ENCODE data around the gene CREBL2.

The CREBL2 gene

DNA sequence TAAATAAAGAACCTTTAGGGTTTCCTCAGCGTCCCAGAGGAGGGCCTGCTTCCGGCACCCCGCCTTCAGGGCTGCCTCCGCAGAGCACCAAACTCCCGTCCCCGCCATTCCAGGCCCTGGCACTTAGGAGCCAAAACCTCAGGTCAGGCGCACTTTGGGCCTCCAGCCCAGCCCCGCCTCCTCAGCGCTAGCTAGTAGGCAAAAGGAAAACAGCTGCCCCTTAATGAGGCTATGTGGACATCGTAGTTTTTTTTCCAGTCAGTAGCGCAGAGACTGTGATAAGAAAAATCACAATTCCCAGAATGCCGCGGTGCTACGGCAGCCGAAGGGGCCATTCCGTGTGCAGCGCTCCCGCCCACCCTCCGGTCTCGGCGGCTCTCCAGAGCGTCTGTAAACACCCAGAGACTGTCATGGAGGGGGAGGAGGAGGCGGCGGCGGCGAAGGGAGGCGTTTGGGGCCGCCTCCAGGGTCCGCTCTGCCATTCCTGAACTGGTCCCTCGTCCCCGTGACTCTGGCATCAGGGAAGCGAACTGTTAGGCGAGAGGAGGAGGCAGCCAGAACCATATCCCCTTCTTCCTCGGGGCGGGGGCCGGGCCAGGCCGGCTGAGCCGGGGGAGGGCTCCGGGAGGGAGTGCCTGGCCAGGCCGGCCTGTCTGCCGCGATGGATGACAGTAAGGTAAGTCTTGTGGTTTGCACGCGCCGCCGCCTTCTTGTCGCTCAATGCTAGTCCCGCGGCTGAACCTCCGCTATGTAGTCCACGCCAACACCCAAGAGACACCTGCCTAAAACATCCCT, at the start of gene CREBL2:
TSS of gene CREBL2 (plus strand) at position 365 of the 795 bp plus-strand sequence. CDS start at position 662, 297 bp downstream.
- H3K27me3 ChIP-seq (ENCODE audit: control insufficient read depth, low read length), result no peaks in the 10 kb centered on the region
- peak within 1 kb of the TSS; percentile 96 for H3K4me2 ChIP-seq (ENCODE audit: low read length)
- TF ChIP-seq, protein P1, sequence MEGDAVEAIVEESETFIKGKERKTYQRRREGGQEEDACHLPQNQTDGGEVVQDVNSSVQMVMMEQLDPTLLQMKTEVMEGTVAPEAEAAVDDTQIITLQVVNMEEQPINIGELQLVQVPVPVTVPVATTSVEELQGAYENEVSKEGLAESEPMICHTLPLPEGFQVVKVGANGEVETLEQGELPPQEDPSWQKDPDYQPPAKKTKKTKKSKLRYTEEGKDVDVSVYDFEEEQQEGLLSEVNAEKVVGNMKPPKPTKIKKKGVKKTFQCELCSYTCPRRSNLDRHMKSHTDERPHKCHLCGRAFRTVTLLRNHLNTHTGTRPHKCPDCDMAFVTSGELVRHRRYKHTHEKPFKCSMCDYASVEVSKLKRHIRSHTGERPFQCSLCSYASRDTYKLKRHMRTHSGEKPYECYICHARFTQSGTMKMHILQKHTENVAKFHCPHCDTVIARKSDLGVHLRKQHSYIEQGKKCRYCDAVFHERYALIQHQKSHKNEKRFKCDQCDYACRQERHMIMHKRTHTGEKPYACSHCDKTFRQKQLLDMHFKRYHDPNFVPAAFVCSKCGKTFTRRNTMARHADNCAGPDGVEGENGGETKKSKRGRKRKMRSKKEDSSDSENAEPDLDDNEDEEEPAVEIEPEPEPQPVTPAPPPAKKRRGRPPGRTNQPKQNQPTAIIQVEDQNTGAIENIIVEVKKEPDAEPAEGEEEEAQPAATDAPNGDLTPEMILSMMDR (IDR thresholded peaks at IDR 0.05; ENCODE audit: low read depth, low read length, poor library complexity, severe bottlenecking), result no peak
- TF ChIP-seq EZH2phosphoT487 (IDR thresholded peaks at IDR 0.05; ENCODE audit: borderline replicate concordance, low read length), result no peak
- H3K4me1 ChIP-seq (ENCODE audit: control insufficient read depth, low read length), result peaks cover 28% of the 10 kb centered on the region
- no peaks in the 10 kb centered on the region for H3K9me2 ChIP-seq (replicated peaks; ENCODE audit: control insufficient read depth, low read length)
- H3K4me3 ChIP-seq (ENCODE audit: low read length), result peak within 1 kb of the TSS; percentile 78
- peaks cover 6% of the 10 kb centered on the region; the same call in 1 of the 2 replicates for H3F3A ChIP-seq (ENCODE audit: control insufficient read depth, insufficient read depth)
- H3K27ac ChIP-seq (ENCODE audit: low read depth, low read length), result peak within 1 kb of the TSS; percentile 63
- no peaks in the 10 kb centered on the region for H4K20me1 ChIP-seq (ENCODE audit: control insufficient read depth, insufficient read depth, low read depth, low read length)
- H3K36me3 ChIP-seq (ENCODE audit: control insufficient read depth, low read length), result no peaks in the 10 kb centered on the region
- no peaks in the 10 kb centered on the region for H3K9me3 ChIP-seq (ENCODE audit: control insufficient read depth, insufficient read depth, low read length)
- peaks cover 8% of the 10 kb centered on the region for H3K79me2 ChIP-seq (ENCODE audit: control insufficient read depth, low read length)

- Histone ChIP-seq H3K9me2 (replicated peaks; ENCODE audit: control insufficient read depth, low read length) (no peaks in the 10 kb centered on the region), H3K4me1 (ENCODE audit: control insufficient read depth, low read length) (peaks cover 23% of the 10 kb centered on the region), H3K79me2 (ENCODE audit: control insufficient read depth, low read length) (no peaks in the 10 kb centered on the region), H4K20me1 (ENCODE audit: control insufficient read depth, insufficient read depth, low read depth, low read length) (0 out of 2 replicates have a peak, but pooled peaks cover 4% of the 10 kb centered on the region), H3K4me2 (ENCODE audit: low read length) (peak overlapping the region; percentile 67), H3K27ac (ENCODE audit: low read depth, low read length) (no peak overlapping the region), H3K9me3 (ENCODE audit: control insufficient read depth, insufficient read depth, low read length) (no peaks in the 10 kb centered on the region), H3K36me3 (ENCODE audit: control insufficient read depth, low read length) (no peaks in the 10 kb centered on the region), H3K4me3 (ENCODE audit: low read length) (peak overlapping the region; percentile 71), H3F3A (ENCODE audit: control insufficient read depth, insufficient read depth) (peaks cover 21% of the 10 kb centered on the region), H3K27me3 (ENCODE audit: control insufficient read depth, low read length) (peaks cover 38% of the 10 kb centered on the region)
- TF ChIP-seq EZH2phosphoT487 (IDR thresholded peaks at IDR 0.05; ENCODE audit: borderline replicate concordance, low read length), result no peak
- TF ChIP-seq, protein P1 (IDR thresholded peaks at IDR 0.05; ENCODE audit: low read depth, low read length, poor library complexity, severe bottlenecking), result no peak
Measured at GRCh38 chr12:12562016-12562483, 49.6 kb upstream of the CREBL2 start.

- H3K4me3 ChIP-seq (ENCODE audit: low read length), result peak within 1 kb of the TSS; percentile 71
- H3K9me2 ChIP-seq (replicated peaks; ENCODE audit: control insufficient read depth, low read length), result no peaks in the 10 kb centered on the region
- H3K9me3 ChIP-seq (ENCODE audit: control insufficient read depth, insufficient read depth, low read length), result no peaks in the 10 kb centered on the region
- H3K79me2 ChIP-seq (ENCODE audit: control insufficient read depth, low read length), result no peaks in the 10 kb centered on the region
- peak within 1 kb of the TSS; percentile 67 for H3K4me2 ChIP-seq (ENCODE audit: low read length)
- 0 out of 2 replicates have a peak, but pooled peaks have one; percentile 26 for TF ChIP-seq EZH2phosphoT487 (IDR thresholded peaks at IDR 0.05; ENCODE audit: borderline replicate concordance, low read length)
- TF ChIP-seq, protein P1 (IDR thresholded peaks at IDR 0.05; ENCODE audit: low read depth, low read length, poor library complexity, severe bottlenecking), result no peak
- H4K20me1 ChIP-seq (ENCODE audit: control insufficient read depth, insufficient read depth, low read depth, low read length), result 0 out of 2 replicates have a peak, but pooled peaks cover 4% of the 10 kb centered on the region
- peaks cover 23% of the 10 kb centered on the region for H3K4me1 ChIP-seq (ENCODE audit: control insufficient read depth, low read length)
- peaks cover 38% of the 10 kb centered on the region for H3K27me3 ChIP-seq (ENCODE audit: control insufficient read depth, low read length)
- no peaks in the 10 kb centered on the region for H3K36me3 ChIP-seq (ENCODE audit: control insufficient read depth, low read length)
- no peak within 1 kb of the TSS for H3K27ac ChIP-seq (ENCODE audit: low read depth, low read length)
- peaks cover 21% of the 10 kb centered on the region for H3F3A ChIP-seq (ENCODE audit: control insufficient read depth, insufficient read depth)
Measured at GRCh38 chr12:12562585-12563261, 49.0 kb upstream of the CREBL2 start, which contains the start of gene DUSP16. Gene DUSP16 (minus strand): TSS chr12:12562863. CDS start chr12:12521098, 41,765 bp downstream.

All from DOHH2 (cell line).